ENCODE data around the gene ANKZF1. TPM values are rescaled to one million over a fixed set of nuclear protein-coding genes. Genes with fewer than 3 reads are reported as not detected.

ANKZF1 gene
- total RNA-seq, 1 donor = 35.1 TPM

DNA sequence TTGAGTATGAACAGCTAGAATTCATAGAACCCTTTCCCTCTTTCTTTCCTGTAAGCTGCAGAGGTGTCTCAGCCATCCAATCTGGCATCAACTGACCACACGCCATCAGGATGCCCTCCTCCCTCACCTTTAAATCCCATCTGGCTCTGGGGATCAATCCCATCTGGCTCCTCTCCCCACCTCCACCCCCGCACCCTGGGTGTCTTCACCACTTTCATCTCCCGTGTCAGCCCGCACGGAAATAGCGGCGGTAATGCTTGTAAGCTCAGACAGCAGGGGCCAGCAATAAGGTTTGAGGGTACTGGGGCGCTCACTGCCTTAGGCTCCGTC, 22.9 kb downstream of the ANKZF1 start:
- peak; percentile 79 for DNase-seq (ENCODE audit: insufficient read length, low spot score, missing footprints)
- H3K4me1 ChIP-seq (ENCODE audit: insufficient read depth, low read length) = peaks cover 60% of the 10 kb centered on the region

DNA sequence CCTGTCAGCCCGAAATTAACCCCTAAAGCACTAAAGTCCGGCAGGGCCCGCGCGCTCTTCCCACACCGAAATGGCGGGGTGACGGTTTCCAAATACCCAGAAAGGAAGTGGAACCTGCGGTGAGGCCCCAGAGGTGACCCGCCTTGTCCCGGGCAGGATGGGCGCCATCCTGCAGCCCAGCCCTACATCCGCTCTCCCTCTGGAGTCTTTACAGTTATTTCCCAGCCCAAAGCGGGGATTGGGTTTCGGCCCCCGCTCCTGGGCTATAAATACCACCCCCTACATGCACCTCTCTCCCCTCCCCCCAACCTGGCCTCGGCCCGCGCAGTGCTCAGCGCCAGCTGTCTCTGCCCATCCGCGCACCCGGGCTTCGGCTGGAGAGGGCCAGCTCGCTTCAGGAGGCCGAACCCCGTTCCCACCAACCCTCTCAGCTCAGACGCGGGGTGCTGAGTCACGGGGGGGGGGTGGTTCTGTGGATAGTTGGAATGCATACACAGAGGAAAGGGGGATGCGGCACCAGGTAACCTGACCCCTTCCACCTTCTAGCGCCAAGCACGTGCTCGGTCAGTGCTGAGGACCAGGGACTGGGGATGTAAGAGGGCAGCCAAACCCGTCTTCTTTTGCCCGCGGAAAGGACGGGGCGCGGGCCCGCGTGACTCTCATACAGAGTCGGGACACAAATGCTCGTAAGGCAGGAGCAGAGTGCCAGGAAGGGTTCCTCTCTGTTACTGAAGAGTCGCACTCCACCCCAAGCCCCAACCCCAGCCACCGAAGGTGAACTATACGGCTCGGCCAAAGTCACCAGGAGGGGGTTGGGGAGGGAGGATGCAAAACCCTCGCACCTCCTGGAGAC, 23.5 kb downstream of the ANKZF1 start, which contains the start of gene TUBA4B:
TUBA4B (plus strand) TSS at position 344 of the 853 bp plus-strand sequence; CDS start at position 509, 165 bp downstream.
- Histone ChIP-seq H3K4me3 (ENCODE audit: insufficient read depth, low read length) (peak within 1 kb of the TSS; percentile 80), H4K20me1 (ENCODE audit: insufficient read depth, low read length) (no peaks in the 10 kb centered on the region), H3K4me2 (ENCODE audit: insufficient read depth, low read length) (peak within 1 kb of the TSS; percentile 93), H2AFZ (ENCODE audit: low read length) (peak within 1 kb of the TSS; percentile 89), H3K36me3 (ENCODE audit: insufficient read depth, low read length) (peaks cover 10% of the 10 kb centered on the region), H3K4me1 (ENCODE audit: insufficient read depth, low read length) (peaks cover 60% of the 10 kb centered on the region), H3K79me2 (ENCODE audit: insufficient read depth, low read length) (no peaks in the 10 kb centered on the region), H3K27me3 (ENCODE audit: insufficient read depth, low read length) (no peaks in the 10 kb centered on the region), H3K27ac (ENCODE audit: low read depth, low read length) (peak within 1 kb of the TSS; percentile 52), H3K9me3 (ENCODE audit: low read depth, low read length) (no peaks in the 10 kb centered on the region)
- DNase-seq (ENCODE audit: insufficient read length, low spot score, missing footprints) = peak; percentile 91
- TF ChIP-seq, protein P1, sequence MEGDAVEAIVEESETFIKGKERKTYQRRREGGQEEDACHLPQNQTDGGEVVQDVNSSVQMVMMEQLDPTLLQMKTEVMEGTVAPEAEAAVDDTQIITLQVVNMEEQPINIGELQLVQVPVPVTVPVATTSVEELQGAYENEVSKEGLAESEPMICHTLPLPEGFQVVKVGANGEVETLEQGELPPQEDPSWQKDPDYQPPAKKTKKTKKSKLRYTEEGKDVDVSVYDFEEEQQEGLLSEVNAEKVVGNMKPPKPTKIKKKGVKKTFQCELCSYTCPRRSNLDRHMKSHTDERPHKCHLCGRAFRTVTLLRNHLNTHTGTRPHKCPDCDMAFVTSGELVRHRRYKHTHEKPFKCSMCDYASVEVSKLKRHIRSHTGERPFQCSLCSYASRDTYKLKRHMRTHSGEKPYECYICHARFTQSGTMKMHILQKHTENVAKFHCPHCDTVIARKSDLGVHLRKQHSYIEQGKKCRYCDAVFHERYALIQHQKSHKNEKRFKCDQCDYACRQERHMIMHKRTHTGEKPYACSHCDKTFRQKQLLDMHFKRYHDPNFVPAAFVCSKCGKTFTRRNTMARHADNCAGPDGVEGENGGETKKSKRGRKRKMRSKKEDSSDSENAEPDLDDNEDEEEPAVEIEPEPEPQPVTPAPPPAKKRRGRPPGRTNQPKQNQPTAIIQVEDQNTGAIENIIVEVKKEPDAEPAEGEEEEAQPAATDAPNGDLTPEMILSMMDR (IDR thresholded peaks at IDR 0.05; ENCODE audit: extremely low read depth, low read depth, low read length) = no peak

More for the DNA sequence above, 22.9 kb downstream of the ANKZF1 start:
- no peaks in the 10 kb centered on the region for H3K9me3 ChIP-seq (ENCODE audit: low read depth, low read length)
- peak overlapping the region; percentile 76 for H2AFZ ChIP-seq (ENCODE audit: low read length)
- peak overlapping the region; percentile 52 for H3K27ac ChIP-seq (ENCODE audit: low read depth, low read length)
- H3K79me2 ChIP-seq (ENCODE audit: insufficient read depth, low read length) = peaks cover 5% of the 10 kb centered on the region
- H3K36me3 ChIP-seq (ENCODE audit: insufficient read depth, low read length) = peaks cover 16% of the 10 kb centered on the region
- H3K4me2 ChIP-seq (ENCODE audit: insufficient read depth, low read length) = peak overlapping the region; percentile 93
- TF ChIP-seq, protein P1 (IDR thresholded peaks at IDR 0.05; ENCODE audit: extremely low read depth, low read depth, low read length) = no peak
- no peaks in the 10 kb centered on the region for H4K20me1 ChIP-seq (ENCODE audit: insufficient read depth, low read length)
- no peaks in the 10 kb centered on the region for H3K27me3 ChIP-seq (ENCODE audit: insufficient read depth, low read length)
- H3K4me3 ChIP-seq (ENCODE audit: insufficient read depth, low read length) = peak overlapping the region; percentile 80

DNA sequence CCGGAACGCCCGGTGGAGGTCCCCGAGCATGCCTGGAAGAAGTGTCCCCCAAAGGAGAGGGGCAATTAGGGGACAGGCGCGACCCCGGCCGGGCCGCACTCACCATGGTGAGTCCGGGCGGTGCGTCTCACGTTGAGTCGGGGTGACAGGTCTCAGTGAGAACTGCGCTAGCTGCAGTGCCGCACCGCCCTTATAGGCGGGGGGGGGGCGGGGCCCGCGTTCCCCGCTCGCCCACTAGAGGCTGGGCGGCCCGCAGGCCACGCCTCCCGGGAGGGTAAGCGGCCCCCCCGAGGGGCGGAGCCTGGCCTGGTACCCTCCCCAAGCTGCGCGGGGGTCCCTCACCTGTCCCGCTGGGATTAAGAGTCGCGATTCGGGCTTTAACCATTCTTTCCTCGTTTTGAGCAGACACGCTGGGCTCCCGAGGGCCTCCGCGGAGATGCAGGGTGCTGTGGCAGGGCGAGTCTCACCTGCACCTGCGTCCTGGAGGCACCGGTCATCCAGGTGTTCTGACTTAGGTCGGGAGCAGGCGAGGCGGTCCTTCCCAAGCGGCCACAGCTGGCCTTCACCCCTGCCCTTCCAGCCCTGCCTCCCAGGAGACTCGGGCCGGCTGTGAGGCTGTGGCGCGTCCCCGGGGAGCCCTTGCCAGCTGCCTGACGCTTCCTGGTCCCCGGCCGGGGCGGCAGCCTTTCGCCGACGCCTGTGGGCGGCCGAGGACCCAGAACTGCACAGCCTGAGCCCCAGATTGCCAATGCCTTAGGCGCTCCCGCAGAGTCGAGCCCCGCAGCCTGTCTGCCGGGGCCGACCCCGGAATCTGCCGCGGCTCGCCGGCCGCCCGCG, 24.4 kb downstream of the ANKZF1 start, which contains the start of gene TUBA4A:
TUBA4A (minus strand) TSS at position 166 of the 837 bp plus-strand sequence; CDS start at position 106, 60 bp downstream.
- TF ChIP-seq, protein P1 (IDR thresholded peaks at IDR 0.05; ENCODE audit: extremely low read depth, low read depth, low read length) = no peak
- H3K4me1 ChIP-seq (ENCODE audit: insufficient read depth, low read length) = peaks cover 56% of the 10 kb centered on the region
- no peaks in the 10 kb centered on the region for H4K20me1 ChIP-seq (ENCODE audit: insufficient read depth, low read length)
- no peaks in the 10 kb centered on the region for H3K9me3 ChIP-seq (ENCODE audit: low read depth, low read length)
- H3K27ac ChIP-seq (ENCODE audit: low read depth, low read length) = peak within 1 kb of the TSS; percentile 52
- H2AFZ ChIP-seq (ENCODE audit: low read length) = peak within 1 kb of the TSS; percentile 89
- peaks cover 7% of the 10 kb centered on the region for H3K36me3 ChIP-seq (ENCODE audit: insufficient read depth, low read length)
- no peaks in the 10 kb centered on the region for H3K79me2 ChIP-seq (ENCODE audit: insufficient read depth, low read length)
- peak within 1 kb of the TSS; percentile 80 for H3K4me3 ChIP-seq (ENCODE audit: insufficient read depth, low read length)
- peak within 1 kb of the TSS; percentile 93 for H3K4me2 ChIP-seq (ENCODE audit: insufficient read depth, low read length)
- H3K27me3 ChIP-seq (ENCODE audit: insufficient read depth, low read length) = no peaks in the 10 kb centered on the region
- DNase-seq (ENCODE audit: insufficient read length, low spot score, missing footprints) = peak; percentile 97

Measured in osteoblast (primary cell).